ENCODE measurements around the gene PNPO. TPM values are rescaled to one million over a fixed set of nuclear protein-coding genes. Genes with fewer than 3 reads are reported as not detected.

Gene PNPO
- total RNA-seq, 2 donors from 2014 or later, result 27.8 to 55.4 TPM

GRCh38 chr17:47924785-47925677 is 16.3 kb upstream of the PNPO start:
- Histone ChIP-seq H3K4me3 (no peak overlapping the region), H3K27ac (no peak overlapping the region), H3K36me3 (replicated peaks in 1 of 2; ENCODE audit: insufficient read depth in 1 of 2, low read depth in 2 of 2) (peaks cover 9 to 14% of the 10 kb centered on the region in 2 donors), H3K9me3 (no peaks in the 10 kb centered on the region), H3K4me1 (no peaks in the 10 kb centered on the region), H3K27me3 (no peaks in the 10 kb centered on the region)
- WGBS, 2 donors, result 87 to 89% methylated on average over 22 to 23 of the region's 23 CpGs
- TF ChIP-seq CTCF (IDR thresholded peaks at IDR 0.05) (no peak), POLR2A (IDR thresholded peaks at IDR 0.05) (no peak)
- intact Hi-C loops (cut with DNase I), result no loop called here
- ATAC-seq (no peak), DNase-seq (no peak)

- WGBS, 2 donors, result 68 to 71% methylated on average over 3 of the region's 3 CpGs
These were observed 15.7 kb upstream of the PNPO start for GRCh38 chr17:47925678-47925988.

GRCh38 chr17:47927821-47928400 is 13.5 kb upstream of the PNPO start:
- H3K9me3 ChIP-seq, result no peaks in the 10 kb centered on the region
- no peak overlapping the region for H3K27ac ChIP-seq
- no peak for TF ChIP-seq CTCF (IDR thresholded peaks at IDR 0.05)
- TF ChIP-seq POLR2A (IDR thresholded peaks at IDR 0.05), result no peak
- WGBS, 2 donors, result 90 to 94% methylated on average over 11 to 20 of the region's 20 CpGs
- H3K36me3 ChIP-seq (replicated peaks in 1 of 2; ENCODE audit: insufficient read depth in 1 of 2, low read depth in 2 of 2), result peaks cover 9 to 13% of the 10 kb centered on the region in 2 donors
- intact Hi-C loops (cut with DNase I), result no loop called here
- no peaks in the 10 kb centered on the region for H3K27me3 ChIP-seq
- no peak overlapping the region for H3K4me3 ChIP-seq
- DNase-seq (no peak), ATAC-seq (no peak)
- H3K4me1 ChIP-seq, result no peaks in the 10 kb centered on the region

More at GRCh38 chr17:47925678-47925988, 15.7 kb upstream of the PNPO start:
- DNase-seq, result no peak
- intact Hi-C loops (cut with DNase I), result no loop called here
- no peak overlapping the region for H3K4me3 ChIP-seq
- no peaks in the 10 kb centered on the region for H3K27me3 ChIP-seq
- TF ChIP-seq POLR2A (IDR thresholded peaks at IDR 0.05) (no peak), CTCF (IDR thresholded peaks at IDR 0.05) (no peak)
- no peak overlapping the region for H3K27ac ChIP-seq
- peaks cover 9 to 14% of the 10 kb centered on the region in 2 donors for H3K36me3 ChIP-seq (replicated peaks in 1 of 2; ENCODE audit: insufficient read depth in 1 of 2, low read depth in 2 of 2)
- H3K9me3 ChIP-seq, result no peaks in the 10 kb centered on the region
- H3K4me1 ChIP-seq, result no peaks in the 10 kb centered on the region
- ATAC-seq, result no peak

GRCh38 chr17:47928415-47928814 is 13.0 kb upstream of the PNPO start:
- H3K36me3 ChIP-seq (replicated peaks in 1 of 2; ENCODE audit: insufficient read depth in 1 of 2, low read depth in 2 of 2), result peaks cover 9 to 10% of the 10 kb centered on the region in 2 donors
- no peak for DNase-seq
- no peaks in the 10 kb centered on the region for H3K9me3 ChIP-seq
- no peak for TF ChIP-seq POLR2A (IDR thresholded peaks at IDR 0.05)
- TF ChIP-seq CTCF (IDR thresholded peaks at IDR 0.05), result no peak
- 61 to 71% methylated on average over 2 of the region's 2 CpGs for WGBS, 2 donors
- no peaks in the 10 kb centered on the region for H3K27me3 ChIP-seq
- no peak for ATAC-seq
- H3K4me3 ChIP-seq, result no peak overlapping the region
- no peak overlapping the region for H3K27ac ChIP-seq
- no peaks in the 10 kb centered on the region for H3K4me1 ChIP-seq
- intact Hi-C loops (cut with DNase I), result no loop called here

Data from body of pancreas (tissue), 4 donors.